GM21526 (cell line): Measurements from ENCODE around the gene HOXA7.

Experiments used
- ATAC-seq: cut with Tn5 transposase; IDR thresholded peaks from one replicate; pipeline ENCODE4 v1.9.1; 2021; ENCODE audit warnings: moderate library complexity; ENCODE audit not compliant: unreplicated experiment, low FRiP score

The HOXA7 gene

DNA sequence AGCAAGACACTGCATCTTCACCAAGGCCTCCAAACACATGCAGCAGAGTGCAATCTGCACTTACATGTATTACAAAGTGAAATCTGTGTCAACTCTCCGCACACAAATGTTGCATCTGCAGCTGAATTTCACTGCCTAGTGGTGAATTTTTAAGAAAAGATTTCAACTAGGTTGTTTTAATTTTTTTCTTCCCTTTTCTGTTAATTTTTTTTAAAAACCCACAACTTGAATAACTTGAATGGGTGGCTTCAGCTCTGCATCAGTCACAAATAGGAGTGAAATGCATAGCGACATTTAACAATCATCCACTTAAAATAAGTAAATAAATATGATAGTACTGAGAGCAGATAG is 37.5 kb upstream of the HOXA7 start:
- ATAC-seq: no peak

DNA sequence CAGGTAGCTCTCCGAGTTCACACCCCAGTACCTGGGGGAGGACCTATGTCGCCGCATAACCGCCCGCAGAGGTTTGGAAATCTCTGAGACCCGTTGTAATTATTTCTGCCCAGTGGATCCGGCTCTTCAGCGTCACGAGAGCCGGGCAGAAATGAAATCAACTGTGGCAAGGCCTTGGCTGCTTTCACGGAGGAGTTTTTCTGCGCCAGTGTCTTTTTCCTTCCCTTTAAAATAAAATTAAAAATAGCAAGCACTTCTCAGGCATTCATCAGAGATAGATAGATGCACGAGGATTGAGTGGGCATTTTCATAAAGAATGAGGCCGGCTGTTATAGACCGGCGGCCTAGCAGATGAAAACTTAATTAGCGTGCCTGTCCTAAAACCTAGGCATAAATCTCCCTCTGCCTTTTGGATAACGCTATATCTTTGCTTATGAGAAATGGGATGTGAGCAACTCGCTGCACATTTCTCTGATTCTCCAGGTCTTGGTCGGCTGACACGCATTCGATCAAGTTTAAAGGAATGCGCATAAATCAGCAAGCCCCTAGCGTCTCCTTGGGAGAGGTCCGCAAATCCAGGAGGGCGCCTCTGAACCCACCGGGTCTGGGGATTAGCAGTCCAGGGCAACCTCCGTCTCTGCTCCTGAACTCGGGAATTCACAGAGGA is 37.0 kb upstream of the HOXA7 start:
- ATAC-seq: no peak

DNA sequence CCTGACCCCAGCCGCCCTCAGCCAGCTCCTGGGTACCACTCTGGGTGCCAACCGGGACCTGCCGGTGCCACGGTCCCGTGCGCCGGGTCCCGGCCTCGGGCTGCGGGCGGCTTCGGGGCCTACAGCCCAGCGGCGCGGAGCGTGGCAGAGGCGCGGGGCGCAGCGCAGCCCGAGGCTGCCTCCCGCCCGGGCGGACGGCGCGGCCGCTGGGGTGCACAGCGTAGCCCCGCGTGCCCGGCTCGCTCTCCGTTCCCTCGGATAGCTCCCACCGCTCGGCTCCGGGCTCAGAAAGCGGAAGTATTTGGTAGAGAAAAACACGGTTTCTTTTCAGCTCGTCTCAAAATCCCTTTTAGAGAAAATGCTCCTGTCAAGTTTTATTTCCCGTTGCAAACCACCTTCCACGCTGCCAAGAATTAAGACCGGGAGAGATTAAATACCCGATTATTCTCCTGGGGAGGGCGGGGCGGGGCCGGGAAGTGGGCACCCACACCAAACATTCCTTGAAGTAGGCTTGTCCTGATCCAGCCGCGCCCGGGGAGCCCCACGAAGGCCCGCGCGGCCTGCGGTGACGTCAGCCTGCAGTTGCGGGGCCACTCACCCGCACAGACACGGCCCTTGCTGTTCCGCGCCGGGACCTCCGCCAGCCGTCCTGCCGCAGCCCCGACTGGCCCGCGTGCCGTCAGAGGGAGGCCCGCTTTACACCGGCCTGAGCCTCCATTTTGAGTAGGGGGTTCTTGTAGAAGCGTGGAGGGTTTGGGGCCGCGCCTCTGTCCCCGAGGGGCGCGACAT is 36.3 kb upstream of the HOXA7 start:
- ATAC-seq: no peak

DNA sequence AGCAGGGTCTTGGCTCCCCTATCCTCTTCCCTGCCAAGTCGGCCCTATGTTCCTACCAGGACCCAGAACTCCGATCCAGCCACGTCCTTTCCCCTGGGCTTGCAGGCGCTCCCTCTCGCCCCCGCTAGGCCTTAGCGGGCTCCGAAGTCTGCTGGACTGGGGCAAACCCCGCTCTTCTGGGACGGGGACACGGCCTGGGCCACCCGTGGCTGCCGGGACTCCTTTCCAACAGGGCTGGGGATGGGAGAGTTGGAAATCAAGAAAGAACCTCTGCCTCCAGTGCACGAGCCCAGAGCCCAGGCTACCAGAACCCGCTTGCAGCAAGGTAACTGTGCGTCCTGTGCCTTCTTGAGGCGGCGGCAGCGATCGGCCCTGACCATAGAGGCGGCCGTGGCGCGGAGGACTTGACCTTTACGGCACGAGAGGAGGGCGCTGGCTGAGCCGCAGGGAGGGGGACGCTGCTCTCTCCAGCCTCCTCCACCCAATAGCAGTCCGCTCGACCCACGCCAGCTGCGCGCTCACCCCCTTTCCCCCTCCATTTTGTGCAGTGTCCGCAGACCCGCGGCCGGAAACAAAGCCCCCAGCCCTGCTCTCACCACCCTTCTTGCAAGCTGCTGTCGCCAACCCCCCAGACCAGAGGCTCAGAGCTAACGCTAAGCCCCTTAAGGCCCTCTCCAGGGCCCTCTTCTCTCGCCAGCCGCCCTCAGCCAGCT is 35.5 kb upstream of the HOXA7 start:
- no peak for ATAC-seq

DNA sequence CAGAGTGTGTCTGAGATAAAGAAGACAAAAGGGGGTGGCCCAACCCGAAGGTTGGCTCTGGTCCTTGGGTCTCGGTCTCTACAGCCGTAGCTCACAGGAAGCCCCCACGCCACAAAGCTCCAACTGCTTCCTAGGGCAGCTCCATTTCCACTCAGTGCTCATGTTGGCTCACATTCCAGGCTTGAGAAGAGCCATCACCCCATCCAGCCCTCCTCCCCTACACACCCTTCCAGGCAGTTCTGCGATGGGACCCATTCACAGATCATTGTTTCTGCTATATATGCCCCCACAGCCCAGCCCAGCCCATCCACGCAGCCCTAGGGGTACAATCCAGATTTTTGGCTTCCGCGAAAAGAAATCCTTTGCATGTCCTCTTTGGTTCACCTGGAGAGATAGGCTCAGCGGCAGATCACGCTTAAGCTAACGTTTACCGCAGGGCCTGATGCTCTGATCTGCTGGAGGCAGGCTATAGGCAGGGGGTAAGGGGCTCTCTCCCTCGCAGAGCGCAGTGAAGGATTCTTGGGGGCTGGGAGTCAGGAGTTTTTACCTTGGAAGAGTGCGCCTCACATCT is 34.8 kb upstream of the HOXA7 start:
- no peak for ATAC-seq

DNA sequence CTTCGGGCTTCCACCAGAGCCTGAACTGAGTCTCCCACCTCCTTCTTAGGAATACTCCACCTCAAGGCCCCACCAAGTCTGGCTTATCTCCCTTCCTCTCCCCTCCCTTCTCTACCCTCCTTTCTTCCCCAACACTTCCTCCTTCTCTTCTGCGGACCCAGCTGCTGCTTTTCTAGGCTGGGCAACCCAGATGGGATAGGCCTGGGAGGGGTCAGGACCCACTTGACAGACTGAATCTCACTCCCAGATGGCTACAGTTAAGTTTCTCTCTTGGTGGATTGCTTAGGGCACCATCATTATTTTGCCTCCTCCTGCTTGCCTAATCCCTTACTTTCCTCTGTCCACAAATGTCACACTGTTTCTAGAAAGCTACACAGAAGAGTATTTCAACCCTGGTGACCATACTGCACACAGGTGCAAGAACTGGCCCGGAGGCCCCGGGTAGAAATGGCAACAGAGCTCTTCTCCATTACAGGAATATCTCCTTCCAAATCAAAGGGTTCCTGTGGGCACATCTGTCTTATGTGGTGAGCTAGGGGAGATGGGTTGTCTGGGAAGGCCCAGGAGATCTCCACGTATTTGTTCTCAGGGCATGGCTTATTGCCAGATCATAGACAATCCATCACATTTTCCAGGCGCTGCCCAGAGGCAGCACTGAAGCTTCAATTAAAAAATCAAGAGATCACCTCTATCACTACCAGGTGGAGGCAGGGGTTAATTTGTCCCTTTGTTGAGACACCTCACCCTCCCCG is 33.7 kb upstream of the HOXA7 start:
- ATAC-seq: no peak

DNA sequence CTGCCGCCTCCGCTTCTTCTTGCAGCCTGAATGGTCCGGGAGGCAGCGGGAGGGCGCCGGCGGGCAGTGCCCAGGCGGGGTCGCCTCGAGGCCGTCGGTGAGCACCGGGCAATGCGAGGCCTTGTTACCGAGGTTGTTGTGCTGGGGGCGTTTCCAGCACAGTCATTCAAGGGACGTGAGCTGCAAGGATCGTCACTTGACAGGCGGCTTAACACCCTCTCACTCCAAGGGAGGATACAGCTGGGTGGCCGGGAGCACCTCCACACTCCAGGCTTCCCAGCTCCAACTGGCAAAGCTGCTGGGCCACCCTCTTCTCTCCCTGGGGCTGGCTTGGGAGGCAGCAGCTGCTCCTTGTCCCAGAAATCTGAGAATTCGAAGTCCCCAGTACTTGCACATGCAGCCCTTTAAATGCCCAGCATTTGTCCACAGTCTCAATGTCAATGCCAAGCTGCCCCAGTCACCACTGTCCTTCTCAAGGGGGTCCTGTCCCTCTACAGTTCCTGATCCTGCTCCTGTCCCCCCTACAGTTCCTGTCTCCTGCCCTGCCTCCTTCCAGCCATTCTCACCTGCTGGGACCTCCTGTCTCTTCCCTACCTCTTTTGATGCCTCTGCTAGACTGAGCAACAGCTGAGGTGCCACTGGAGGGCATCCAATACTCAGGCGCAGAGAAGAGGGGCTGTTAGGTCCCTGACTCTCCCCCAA is 33.0 kb upstream of the HOXA7 start:
- no peak for ATAC-seq

DNA sequence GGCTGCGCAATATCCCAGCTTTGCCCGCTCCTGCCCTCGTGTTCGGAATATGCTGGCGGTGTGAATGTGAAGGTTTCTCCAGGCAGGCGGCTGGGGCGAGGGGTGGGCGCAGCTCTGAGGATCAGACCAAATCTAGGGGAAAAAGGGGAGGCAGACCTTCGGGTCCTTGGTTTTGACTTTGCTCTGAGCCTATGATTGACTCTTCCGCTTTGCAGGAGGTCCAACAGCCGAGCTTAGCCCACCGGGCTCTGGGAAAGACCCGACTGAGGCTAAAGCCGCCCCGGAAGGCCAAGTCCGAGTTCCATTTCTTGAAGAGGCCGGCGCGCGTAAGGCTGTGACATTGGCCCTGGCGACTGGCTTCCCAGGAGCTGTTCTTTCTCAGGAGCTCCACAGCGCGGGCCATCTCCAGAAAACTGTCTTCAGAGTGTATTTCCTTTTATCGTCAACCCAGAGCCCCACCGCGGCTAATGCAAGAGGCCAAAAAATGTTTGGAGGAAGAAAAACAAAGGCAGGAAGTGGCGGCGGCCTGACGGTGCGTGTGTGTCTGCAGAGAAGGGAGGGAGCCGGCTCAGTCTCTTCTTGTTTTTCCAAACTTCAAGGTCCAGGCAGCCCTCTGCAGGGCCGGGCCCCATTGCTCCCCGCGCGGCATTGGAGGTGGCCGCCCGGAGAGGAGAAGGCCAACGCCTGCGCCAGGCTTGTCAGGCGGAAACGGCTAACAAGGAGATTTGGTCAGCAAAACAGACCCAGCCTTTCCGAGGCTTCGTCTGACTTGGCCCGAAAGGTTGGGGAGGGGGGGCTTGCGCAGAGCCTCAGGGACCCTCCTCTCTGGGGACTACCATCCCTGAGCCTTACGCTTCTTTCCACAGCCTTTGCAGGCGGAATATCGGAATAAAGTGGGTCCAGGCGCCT is 32.2 kb upstream of the HOXA7 start:
- no peak for ATAC-seq

DNA sequence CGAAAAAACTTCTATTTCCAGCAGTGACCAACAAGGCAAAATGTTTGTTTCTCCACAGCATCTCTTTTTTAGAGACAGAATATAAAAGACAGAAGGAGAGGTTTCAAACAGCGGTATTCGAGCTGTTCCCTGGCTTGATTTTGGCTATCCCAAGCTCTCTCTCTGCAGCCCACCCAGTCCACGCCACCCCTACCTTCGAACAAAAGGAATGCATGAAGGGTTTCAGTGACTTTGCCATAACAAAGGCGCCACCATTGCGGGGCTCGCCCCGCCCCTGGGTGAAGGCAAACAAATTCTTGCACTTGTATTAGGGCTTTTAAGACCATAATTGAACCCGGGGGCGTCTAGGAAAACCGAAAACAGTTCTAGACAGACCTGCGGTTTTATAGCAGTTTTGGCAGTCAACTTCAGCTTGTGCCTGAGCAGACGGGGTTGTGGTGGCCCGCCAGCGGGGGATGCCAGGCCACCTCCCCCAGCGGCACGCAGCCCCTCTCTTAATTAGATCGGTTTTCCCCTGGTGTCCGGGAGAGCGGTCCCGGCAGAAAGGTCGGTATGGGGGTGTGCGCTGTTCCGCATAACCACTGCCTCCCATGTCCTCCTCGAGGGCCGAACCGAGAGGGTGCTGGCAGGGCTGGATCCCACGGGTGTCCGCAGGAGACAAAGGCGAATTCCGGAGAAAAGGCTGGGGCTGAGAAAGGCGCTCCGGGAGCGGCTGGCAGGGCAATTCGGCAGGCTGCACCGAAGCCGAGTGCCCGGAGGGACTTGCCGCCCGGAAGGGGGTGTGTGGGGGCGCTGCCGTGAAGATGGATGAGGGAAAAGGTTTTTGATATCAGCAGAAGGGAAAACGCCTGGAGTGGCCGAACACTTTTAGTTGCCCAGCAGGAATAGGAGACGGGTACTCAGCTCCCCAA is 31.3 kb upstream of the HOXA7 start:
- ATAC-seq: no peak

DNA sequence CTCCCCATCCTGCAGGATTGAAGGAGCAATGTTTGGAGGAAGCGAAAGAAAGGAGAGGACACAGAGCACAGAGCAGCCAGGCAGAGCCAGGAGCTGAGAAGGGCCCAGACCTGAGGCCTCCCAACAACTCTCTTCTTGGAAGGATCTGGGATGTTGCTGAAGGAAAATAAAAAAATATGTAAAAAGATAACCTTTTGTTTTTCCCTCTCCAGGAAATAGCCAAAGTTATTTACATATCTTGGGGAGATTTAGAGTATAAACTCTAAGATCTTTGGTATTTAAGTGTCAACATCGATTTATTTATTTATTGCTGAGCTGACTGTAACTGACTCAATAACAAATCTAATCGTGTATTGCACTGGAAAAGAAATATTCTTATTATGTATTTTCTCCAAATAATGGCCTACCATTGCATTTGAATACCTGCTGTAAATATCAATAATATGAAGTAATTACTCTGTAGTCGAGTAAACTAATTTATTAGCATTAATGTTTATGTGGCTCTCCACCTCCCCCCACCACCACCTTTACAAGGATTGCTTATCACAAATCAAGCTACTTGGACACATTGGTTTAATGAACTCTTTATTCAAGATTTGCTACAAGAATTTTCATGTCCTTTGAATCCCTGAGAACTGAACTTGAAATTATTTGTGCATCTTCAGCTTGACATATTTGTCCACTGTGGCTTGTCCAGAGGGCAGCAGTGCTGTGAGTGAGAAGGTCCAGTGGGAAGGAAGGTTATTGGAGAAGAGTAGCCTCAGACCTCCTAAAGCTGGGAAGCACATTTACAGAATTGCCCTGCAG is 30.4 kb upstream of the HOXA7 start:
- no peak for ATAC-seq

DNA sequence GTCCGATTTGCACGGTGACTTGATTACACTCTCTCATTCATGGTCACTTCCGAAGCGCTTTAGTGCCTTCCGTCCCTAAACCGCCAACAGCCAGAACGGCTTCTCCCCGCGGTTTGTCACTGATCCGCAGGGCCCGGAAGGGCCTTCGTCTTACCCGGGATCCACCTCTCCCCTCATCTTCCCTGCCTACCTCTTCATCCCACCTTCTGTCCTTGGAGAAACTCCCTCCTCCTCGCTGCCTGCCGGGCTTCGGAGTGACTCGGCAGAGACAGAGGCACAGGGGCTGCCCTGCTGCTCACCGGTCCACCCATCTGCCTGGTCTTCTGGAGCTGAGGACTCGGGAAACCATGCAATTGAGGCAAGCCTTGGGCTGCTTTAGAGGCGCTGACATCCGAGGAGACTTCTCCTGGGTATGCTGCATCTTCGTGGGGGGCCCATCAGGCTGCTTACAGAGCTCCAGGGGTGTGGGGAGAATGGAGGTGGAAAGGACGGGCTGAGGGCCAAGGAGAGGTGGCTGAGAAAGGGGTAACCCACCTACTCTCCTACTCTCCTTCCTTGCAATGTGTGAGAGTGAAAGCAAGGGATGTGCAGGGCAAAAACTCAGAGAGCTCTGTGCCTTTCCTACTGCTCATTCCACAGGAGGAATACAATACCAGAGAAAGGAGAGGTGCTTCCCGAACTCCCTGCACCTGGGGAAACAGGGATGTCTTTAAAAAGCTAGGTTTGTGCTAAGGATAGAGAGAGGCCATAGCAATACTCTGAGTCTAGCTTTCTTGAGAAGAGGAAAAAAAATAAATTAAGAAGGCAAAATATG is 29.6 kb upstream of the HOXA7 start:
- ATAC-seq: no peak

DNA sequence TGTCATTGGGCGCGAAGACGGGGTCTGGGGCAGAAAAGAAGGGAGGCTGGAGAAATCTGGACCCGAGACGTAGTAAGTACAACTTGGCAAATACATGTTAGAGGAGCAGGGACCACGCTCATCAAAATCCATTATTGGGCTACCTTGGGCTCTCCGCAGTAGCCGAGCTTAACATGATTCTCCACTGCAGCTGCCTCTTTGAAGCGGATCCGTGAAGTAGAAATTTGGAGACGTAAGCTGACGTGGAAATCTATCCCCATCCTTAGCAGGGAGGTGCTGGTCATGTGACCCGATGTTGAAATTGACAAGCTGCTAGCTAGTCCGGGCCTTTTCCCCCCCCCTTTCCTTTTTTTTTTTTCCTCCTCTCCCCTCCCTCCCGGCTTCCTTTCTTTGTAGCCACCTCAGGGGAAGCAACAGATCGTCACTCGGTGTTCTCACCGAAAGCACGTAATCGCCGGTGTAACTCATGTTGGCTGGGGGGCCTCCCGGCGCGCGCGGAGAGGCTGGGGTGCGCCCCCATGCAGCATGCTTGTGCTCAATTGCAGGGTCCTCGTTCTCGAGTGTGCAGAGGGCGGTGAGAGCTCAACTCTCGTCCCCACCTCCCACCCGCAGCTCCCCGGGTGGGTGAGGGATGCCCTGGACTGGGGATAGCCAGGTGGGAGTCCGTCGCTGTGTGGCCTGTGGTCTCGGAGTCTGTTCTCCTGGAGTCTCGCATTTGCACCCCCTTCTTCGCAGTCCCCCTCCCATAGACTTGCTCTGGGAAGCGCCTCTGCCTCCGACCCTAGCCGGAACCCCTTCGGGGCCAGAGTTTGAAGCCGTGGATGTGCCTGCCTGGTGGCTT is 28.8 kb upstream of the HOXA7 start, which contains the start of gene HOXA11:
TSS of gene HOXA11 (minus strand) at position 220 of the 841 bp plus-strand sequence. CDS start at position 132, 88 bp downstream.
- no peak for ATAC-seq

DNA sequence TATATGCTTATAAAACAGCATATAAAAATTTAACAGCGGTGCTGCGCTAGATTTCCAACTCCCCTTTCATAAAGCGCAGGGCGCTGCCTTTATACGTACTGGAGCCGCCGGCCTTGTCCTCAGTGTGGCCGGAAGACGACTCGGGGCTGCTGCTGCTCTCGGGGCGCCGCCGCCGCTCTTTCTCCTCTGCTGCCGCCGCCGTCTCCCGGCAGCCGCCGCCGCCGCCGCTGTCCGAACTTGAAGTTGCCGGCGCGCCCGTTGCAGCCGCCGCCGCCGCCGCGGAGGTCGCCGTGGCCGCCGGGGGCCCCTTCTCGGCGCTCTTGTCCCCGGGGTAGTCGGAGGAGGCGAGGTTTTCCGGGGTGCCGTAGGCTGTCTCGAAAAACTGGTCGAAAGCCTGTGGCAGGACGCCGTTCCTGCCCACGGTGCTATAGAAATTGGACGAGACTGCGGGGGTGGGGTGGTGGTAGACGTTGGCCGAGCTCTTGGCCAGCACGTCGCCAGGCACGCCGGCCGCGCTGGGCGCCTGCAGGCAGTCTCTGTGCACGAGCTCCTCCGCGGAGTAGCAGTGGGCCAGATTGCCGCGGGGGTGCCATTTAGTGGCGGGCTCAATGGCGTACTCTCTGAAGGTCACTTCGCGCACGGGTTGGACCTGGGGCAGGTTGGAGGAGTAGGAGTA is 28.0 kb upstream of the HOXA7 start:
- no peak for ATAC-seq

DNA sequence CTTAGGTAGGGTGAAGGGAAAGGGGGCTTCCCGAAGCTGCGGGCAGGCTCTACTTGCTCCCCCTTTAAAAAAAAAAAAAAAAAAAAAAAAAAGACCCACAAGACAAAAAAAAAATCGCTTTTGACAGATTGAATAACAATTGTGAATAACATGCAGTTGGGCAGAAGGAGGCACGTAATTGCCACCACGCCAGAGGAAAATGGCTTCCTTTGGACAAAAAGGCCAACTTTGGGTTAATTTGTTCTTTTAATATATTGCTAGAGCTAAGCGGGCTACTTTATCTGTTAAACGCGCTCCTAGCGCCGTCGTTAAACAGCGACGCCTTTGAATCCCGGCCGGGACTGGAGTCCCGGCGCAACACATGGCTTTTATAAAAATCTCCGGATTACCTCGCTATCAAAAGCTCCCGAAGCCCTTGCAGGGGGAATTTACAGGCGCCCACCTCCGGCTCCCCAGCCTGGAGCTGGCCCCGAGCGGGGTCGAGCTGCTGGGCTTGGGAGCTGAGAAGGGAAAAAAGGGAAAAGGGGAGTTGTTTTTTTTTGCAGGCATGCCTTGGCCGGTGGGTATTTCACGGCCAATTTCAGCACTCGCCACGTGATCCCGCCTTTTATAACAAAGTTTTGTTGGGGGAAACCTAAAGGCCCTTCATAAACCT is 27.3 kb upstream of the HOXA7 start:
- ATAC-seq: no peak
